Left lung (tissue), 10 donors: ENCODE measurements around the gene DTNB. TPM values are rescaled to one million over a fixed set of nuclear protein-coding genes. Genes with fewer than 3 reads are reported as not detected.

ENCODE experiments used
- ATAC-seq: fragments of 200-7000 bp; cut with Tn5 transposase; one replicate; pipeline ENCODE4 v1.9.1; 2020; ENCODE audit warnings: moderate library complexity
- DNase-seq, 4 donors: peaks; one replicate each; pipeline ENCODE4 v3.0.0-alpha.2; 2013 to 2020
- H3K27ac ChIP-seq, 2 donors: fragments of 200-600 bp; sonication (generic) in 1 of 2; one replicate each; pipeline versions ENCODE4 v1.5.0 to v1.8.0; 2020 to 2021
- H3K27me3 ChIP-seq, 2 donors: fragments of 200-600 bp; sonication (generic) in 1 of 2; one replicate each; pipeline versions ENCODE4 v1.5.0 to v1.8.0; 2020 to 2021
- H3K36me3 ChIP-seq, 2 donors: fragments of 200-600 bp; sonication (generic) in 1 of 2; one replicate each; pipeline versions ENCODE4 v1.5.0 to v1.8.0; 2020 to 2021
- H3K4me1 ChIP-seq, 2 donors: fragments of 200-600 bp; one replicate each; pipeline ENCODE4 v1.8.0; 2021
- H3K4me3 ChIP-seq, 2 donors: fragments of 200-600 bp; sonication (generic) in 1 of 2; one replicate each; pipeline versions ENCODE4 v1.5.0 to v1.8.0; 2020 to 2021; ENCODE audit warnings: mild to moderate bottlenecking in 1 of 2
- H3K9me3 ChIP-seq, 2 donors: fragments of 200-600 bp; sonication (generic) in 1 of 2; one replicate each; pipeline versions ENCODE4 v1.5.0 to v1.8.0; 2020 to 2021
- intact Hi-C, 2 donors: fragments of 100-400 bp; cut with DNase I; formaldehyde crosslinking; loops; one replicate each; pipeline versions ENCODE4 v1.11.2 to v1.14.2; 2022
- polyA plus RNA-seq, 6 donors: library from polyadenylated mRNA; unstranded; fragments of 120-200 nt; gene quantifications; one replicate each; pipeline ENCODE4 v1.2.1, GENCODE V29; 2013; ENCODE audit not compliant: insufficient read length in 6 of 6
- total RNA-seq, 2 donors: library from RNA; stranded (reverse); fragmentation: NEBNext Ultra II Directional; extraction: Animal tissue kit (Norgen Biotek cat#: 25700); gene quantifications; one replicate each; pipeline ENCODE4 v1.2.1, GENCODE V29; 2021
- TF ChIP-seq, protein P1 (sequence below), 2 donors: fragments of 200-600 bp; sonication (generic) in 1 of 2; IDR thresholded peaks; one replicate each; pipeline versions ENCODE4 v1.5.0 to v1.8.0; 2021; ENCODE audit warnings: antibody characterized with exemption in 2 of 2
- donor health status: DM: no; HTN: yes; CAD: no.
- donor health status: DM: no; HTN: no; CAD: no.

Gene DTNB
- total and polyA plus RNA-seq, 8 donors: 17.6 to 32.5 (median 29.5) TPM

DNA sequence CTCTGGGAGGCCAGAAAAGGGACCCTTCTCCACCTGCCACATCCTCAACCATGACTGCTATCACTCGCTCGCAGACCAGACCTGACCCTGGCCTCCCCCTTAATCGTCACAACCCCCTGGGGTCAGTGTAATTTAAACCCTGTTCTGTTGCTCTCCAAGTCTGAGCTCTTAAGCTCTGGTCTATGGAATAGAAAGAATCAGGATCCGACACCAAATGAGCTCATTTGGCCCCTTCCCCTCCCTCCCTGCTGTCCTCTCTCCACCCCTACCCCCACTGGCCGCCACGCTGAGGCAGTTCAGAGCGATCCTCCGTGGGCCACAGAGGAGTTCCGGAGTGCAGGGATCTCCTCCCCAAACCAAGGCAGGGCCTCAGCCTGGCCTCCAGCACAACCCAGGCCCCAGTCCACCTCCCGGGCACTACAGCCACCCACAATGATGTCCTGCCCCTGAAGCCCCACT is 337.0 kb downstream of the DTNB start:
- TF ChIP-seq, protein P1, sequence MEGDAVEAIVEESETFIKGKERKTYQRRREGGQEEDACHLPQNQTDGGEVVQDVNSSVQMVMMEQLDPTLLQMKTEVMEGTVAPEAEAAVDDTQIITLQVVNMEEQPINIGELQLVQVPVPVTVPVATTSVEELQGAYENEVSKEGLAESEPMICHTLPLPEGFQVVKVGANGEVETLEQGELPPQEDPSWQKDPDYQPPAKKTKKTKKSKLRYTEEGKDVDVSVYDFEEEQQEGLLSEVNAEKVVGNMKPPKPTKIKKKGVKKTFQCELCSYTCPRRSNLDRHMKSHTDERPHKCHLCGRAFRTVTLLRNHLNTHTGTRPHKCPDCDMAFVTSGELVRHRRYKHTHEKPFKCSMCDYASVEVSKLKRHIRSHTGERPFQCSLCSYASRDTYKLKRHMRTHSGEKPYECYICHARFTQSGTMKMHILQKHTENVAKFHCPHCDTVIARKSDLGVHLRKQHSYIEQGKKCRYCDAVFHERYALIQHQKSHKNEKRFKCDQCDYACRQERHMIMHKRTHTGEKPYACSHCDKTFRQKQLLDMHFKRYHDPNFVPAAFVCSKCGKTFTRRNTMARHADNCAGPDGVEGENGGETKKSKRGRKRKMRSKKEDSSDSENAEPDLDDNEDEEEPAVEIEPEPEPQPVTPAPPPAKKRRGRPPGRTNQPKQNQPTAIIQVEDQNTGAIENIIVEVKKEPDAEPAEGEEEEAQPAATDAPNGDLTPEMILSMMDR (IDR thresholded peaks at IDR 0.05): no peak
- ATAC-seq: no peak
- Histone ChIP-seq H3K36me3 (no peaks in the 10 kb centered on the region), H3K9me3 (no peaks in the 10 kb centered on the region), H3K4me3 (no peak overlapping the region), H3K27me3 (no peaks in the 10 kb centered on the region), H3K27ac (no peak overlapping the region), H3K4me1 (peaks cover 12 to 33% of the 10 kb centered on the region in 2 donors)
- intact Hi-C loops: no loop called here
- no peak for DNase-seq

GRCh38 chr2:25335971-25336370 is 337.4 kb downstream of the DTNB start:
- Histone ChIP-seq H3K36me3 (no peaks in the 10 kb centered on the region), H3K27ac (no peak overlapping the region), H3K9me3 (no peaks in the 10 kb centered on the region), H3K4me3 (no peak overlapping the region), H3K4me1 (peaks cover 12 to 33% of the 10 kb centered on the region in 2 donors), H3K27me3 (no peaks in the 10 kb centered on the region)
- intact Hi-C loops: no loop called here
- TF ChIP-seq, protein P1 (IDR thresholded peaks at IDR 0.05): no peak
- DNase-seq (no peak), ATAC-seq (no peak)

- Histone ChIP-seq H3K36me3 (no peaks in the 10 kb centered on the region), H3K9me3 (no peaks in the 10 kb centered on the region), H3K4me1 (peaks cover 11 to 28% of the 10 kb centered on the region in 2 donors), H3K4me3 (no peak overlapping the region), H3K27ac (no peak overlapping the region), H3K27me3 (no peaks in the 10 kb centered on the region)
- ATAC-seq (no peak), DNase-seq (no peak)
- TF ChIP-seq, protein P1 (IDR thresholded peaks at IDR 0.05): no peak
- intact Hi-C loops: no loop called here
Observed at GRCh38 chr2:25335204-25335603, 338.2 kb downstream of the DTNB start.

- Histone ChIP-seq H3K27me3 (no peaks in the 10 kb centered on the region), H3K4me3 (no peak overlapping the region), H3K36me3 (no peaks in the 10 kb centered on the region), H3K4me1 (peaks cover 4 to 21% of the 10 kb centered on the region in 2 donors), H3K27ac (no peak overlapping the region), H3K9me3 (no peaks in the 10 kb centered on the region)
- DNase-seq (no peak), ATAC-seq (no peak)
- intact Hi-C loops: no loop called here
- TF ChIP-seq, protein P1 (IDR thresholded peaks at IDR 0.05): no peak
Observed at GRCh38 chr2:25334482-25334881, 338.9 kb downstream of the DTNB start.

DNA sequence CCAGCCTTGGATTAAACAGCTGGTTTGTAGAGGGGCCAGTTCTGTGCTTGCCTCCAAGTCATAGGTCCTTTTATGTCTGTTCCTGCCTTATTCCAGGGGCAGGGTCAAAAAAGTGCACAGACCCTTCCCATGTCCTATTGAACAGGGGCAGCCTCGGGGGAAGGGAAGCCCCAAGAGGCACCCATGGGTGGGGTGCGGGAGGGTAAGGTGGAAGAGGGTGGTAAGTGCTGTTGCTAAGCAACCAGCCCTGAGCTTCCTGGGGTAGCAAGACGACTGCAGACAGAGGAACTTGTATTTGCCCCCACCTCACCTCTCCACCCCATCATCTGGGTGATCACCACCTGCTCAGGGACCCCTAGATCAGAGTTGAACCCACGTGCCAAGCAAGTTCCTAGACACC is 339.4 kb downstream of the DTNB start:
- no peaks in the 10 kb centered on the region for H3K9me3 ChIP-seq
- no peak for DNase-seq
- TF ChIP-seq, protein P1 (IDR thresholded peaks at IDR 0.05): no peak
- no peaks in the 10 kb centered on the region for H3K36me3 ChIP-seq
- intact Hi-C loops: no loop called here
- H3K27ac ChIP-seq: no peak overlapping the region
- ATAC-seq: no peak
- peaks cover 0 to 16% of the 10 kb centered on the region in 2 donors for H3K4me1 ChIP-seq
- H3K4me3 ChIP-seq: no peak overlapping the region
- H3K27me3 ChIP-seq: no peaks in the 10 kb centered on the region
